Measurements from ENCODE around the gene SLC16A14. TPM values are rescaled to one million over a fixed set of nuclear protein-coding genes. Genes with fewer than 3 reads are reported as not detected.
A peak's percentile ranks its signal among the peaks of the same experiment; 100 is the strongest.

Gene SLC16A14
- total RNA-seq, 4 donors from 2014 or later, result 7.5 to 11.4 (median 9.1) TPM

GRCh38 chr2:230012267-230012884, 56.3 kb downstream of the SLC16A14 start:
- H3K4me3 ChIP-seq, result no peak overlapping the region
- H3K36me3 ChIP-seq, result peaks cover 0 to 14% (median 0%) of the 10 kb centered on the region in 3 donors
- no peak overlapping the region for H3K27ac ChIP-seq
- no peaks in the 10 kb centered on the region for H3K4me1 ChIP-seq
- no peaks in the 10 kb centered on the region for H3K27me3 ChIP-seq
- peaks cover 0 to 14% (median 0%) of the 10 kb centered on the region in 4 donors for H3K9me3 ChIP-seq
- WGBS, 2 donors, result 90 to 91% methylated on average over 10 of the region's 10 CpGs
- DNase-seq (ENCODE audit: low spot score in 2 of 2), result no peak
- no peak for TF ChIP-seq EP300 (IDR thresholded peaks at IDR 0.05)

DNA sequence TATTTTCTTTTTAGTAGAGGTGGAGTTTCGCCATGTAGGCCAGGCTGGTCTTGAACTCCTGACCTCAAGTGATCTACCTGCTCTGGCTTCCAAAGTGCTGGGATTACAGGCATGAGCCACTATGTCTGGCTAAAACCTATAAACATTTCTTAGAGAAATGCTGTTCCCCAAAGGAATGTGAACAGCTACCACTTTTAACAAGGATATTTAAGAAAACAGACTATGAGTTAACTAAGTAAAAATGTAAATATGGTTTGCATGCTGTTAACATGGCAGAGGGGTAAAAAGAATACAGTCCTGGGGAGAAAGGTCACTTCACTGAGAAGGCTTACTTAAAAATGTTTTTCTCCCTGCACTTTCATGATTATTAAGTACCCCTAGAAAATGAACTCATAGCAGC, 57.1 kb downstream of the SLC16A14 start:
- Histone ChIP-seq H3K4me1 (no peaks in the 10 kb centered on the region), H3K27ac (no peak overlapping the region), H3K27me3 (no peaks in the 10 kb centered on the region), H3K9me3 (peaks cover 0 to 8% (median 0%) of the 10 kb centered on the region in 4 donors), H3K4me3 (no peak overlapping the region), H3K36me3 (peaks cover 0 to 14% (median 0%) of the 10 kb centered on the region in 3 donors)
- 96 to 100% methylated on average over 1 of the region's 1 CpG for WGBS, 2 donors
- no peak for DNase-seq (ENCODE audit: low spot score in 2 of 2)
- TF ChIP-seq CTCF (IDR thresholded peaks at IDR 0.05), result no peak
- TF ChIP-seq POLR2A (IDR thresholded peaks at IDR 0.05), result no peak
- TF ChIP-seq EP300 (IDR thresholded peaks at IDR 0.05), result no peak

- 92 to 94% methylated on average over 6 of the region's 6 CpGs for WGBS, 2 donors
- no peak for TF ChIP-seq EP300 (IDR thresholded peaks at IDR 0.05)
- TF ChIP-seq POLR2A (IDR thresholded peaks at IDR 0.05), result no peak
- TF ChIP-seq CTCF (IDR thresholded peaks at IDR 0.05), result no peak
- no peak for DNase-seq (ENCODE audit: low spot score in 2 of 2)
- no peaks in the 10 kb centered on the region for H3K4me1 ChIP-seq
- peaks cover 0 to 2% (median 0%) of the 10 kb centered on the region in 4 donors for H3K9me3 ChIP-seq
- peaks cover 0 to 14% (median 0%) of the 10 kb centered on the region in 3 donors for H3K36me3 ChIP-seq
- H3K27ac ChIP-seq, result no peak overlapping the region
- no peak overlapping the region for H3K4me3 ChIP-seq
- no peaks in the 10 kb centered on the region for H3K27me3 ChIP-seq
These were observed 58.2 kb downstream of the SLC16A14 start for GRCh38 chr2:230010501-230010900.

DNA sequence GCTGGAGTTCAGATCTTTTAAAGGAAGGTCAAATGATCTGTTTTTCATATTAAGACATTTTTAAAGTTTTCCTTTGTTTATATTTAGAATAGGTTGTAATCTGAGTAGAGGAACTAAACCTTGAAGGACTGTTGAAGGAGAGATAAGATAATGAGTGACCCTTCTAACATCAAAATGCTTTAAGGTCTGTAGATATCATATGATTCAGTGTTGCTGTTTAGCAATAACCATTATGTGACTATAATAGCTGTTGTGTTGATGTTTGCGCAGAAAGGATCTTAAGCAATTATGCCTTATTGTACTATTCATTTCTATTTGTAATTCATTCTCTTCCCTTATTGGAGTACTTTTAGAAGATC, 60.0 kb downstream of the SLC16A14 start:
- Histone ChIP-seq H3K36me3 (peaks cover 0 to 14% (median 0%) of the 10 kb centered on the region in 3 donors), H3K4me1 (no peaks in the 10 kb centered on the region), H3K27me3 (no peaks in the 10 kb centered on the region), H3K4me3 (no peak overlapping the region), H3K27ac (no peak overlapping the region), H3K9me3 (no peaks in the 10 kb centered on the region)
- 91 to 96% methylated on average over 1 of the region's 1 CpG for WGBS, 2 donors
- TF ChIP-seq CTCF (IDR thresholded peaks at IDR 0.05), result no peak
- no peak for TF ChIP-seq EP300 (IDR thresholded peaks at IDR 0.05)
- TF ChIP-seq POLR2A (IDR thresholded peaks at IDR 0.05), result no peak
- no peak for DNase-seq (ENCODE audit: low spot score in 2 of 2)

DNA sequence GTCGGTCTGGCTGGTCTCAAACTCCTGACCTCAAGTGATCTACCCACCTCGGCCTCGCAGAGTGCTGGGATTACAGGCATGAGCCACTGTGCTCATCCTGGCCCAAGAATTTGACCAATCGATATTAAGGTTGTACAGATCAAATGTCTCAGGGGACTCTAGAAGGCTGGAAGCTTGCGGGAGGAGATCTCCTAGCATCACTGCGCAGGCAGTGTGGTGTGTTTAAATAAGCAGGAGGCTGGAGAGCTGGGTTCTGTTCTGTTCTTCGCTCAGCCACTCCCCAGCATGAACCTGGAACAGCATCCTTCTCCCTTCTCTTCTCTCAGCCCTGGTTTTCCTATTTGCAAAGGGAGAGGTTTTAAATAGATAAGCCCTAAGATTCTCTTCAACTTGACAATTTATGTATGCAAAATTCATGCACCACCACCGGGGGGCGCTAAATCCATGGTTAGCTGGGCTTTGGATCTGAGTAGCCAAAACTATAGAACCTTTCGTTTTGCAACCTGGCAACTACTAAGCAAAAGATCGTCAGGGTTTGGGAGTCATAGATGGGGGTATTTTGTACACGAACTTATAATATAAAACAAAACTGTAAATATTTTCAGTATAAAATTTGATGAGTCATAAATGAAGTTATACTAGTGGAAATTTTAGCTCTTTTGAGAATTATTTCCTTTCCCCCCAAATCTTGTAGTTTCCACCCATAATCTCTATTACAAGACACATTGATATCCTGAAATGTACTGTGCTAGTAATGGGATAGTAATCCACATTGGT, 60.6 kb downstream of the SLC16A14 start:
- no peak overlapping the region for H3K4me3 ChIP-seq
- H3K36me3 ChIP-seq, result peaks cover 0 to 14% (median 0%) of the 10 kb centered on the region in 3 donors
- WGBS, 2 donors, result 53 to 55% methylated on average over 12 of the region's 12 CpGs
- TF ChIP-seq EP300 (IDR thresholded peaks at IDR 0.05) (no peak), POLR2A (IDR thresholded peaks at IDR 0.05) (no peak), CTCF (IDR thresholded peaks at IDR 0.05) (peak; percentile 58 to 78 (median 67))
- no peaks in the 10 kb centered on the region for H3K27me3 ChIP-seq
- peak; percentile 63 to 80 for DNase-seq (ENCODE audit: low spot score in 2 of 2)
- no peaks in the 10 kb centered on the region for H3K4me1 ChIP-seq
- no peaks in the 10 kb centered on the region for H3K9me3 ChIP-seq
- no peak overlapping the region for H3K27ac ChIP-seq

All from tibial nerve (tissue), 4 donors.